ENCODE measurements around the gene PTMA. TPM values are rescaled to one million over a fixed set of nuclear protein-coding genes. Genes with fewer than 3 reads are reported as not detected.

Gene PTMA
- total and polyA plus RNA-seq, 9 of the 15 experiments (the other 6 are each of a cell fraction or from before 2014, with no cell fraction given), result 429 to 2,322 (median 1,578) TPM

DNA sequence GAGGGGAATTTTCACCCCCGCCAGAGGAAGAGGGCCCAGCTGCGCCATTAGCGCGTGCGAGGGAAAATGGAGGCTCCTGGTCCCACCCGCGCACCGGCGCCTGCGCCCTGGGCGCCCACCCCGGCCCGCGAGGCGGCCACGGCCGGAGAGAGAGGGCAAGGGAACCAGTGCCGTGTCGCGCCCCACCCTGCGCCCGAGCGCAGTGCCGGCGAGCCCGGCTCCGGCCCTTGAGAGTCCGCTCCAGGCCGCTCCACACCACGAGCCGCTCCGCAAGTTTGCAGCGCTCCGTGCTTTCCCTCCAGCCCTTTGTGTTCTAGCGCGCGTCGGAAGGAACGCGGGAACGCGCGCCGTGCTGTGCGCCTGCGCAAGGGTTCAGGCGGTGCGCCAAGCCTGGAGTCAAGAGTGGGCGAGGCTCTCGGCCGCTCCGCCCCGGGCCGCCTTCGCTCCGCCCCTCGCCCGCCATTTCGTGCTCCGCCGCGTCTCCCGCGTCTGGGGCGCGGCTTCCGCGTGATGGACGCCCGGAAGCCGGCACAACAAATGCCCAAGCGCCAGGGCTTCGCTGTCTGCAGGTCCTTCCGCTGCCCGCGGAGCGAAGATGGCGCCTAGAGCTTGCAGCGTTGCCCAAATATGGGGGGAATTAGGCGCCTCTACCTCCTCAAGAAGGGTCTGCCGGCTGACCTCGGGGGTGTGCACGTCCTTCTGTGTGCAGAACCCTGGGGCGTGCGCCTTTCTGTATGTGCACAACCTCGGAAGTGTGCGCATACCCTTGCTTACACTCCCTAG, 46.1 kb upstream of the PTMA start (continued):
- TF ChIP-seq, protein P1, sequence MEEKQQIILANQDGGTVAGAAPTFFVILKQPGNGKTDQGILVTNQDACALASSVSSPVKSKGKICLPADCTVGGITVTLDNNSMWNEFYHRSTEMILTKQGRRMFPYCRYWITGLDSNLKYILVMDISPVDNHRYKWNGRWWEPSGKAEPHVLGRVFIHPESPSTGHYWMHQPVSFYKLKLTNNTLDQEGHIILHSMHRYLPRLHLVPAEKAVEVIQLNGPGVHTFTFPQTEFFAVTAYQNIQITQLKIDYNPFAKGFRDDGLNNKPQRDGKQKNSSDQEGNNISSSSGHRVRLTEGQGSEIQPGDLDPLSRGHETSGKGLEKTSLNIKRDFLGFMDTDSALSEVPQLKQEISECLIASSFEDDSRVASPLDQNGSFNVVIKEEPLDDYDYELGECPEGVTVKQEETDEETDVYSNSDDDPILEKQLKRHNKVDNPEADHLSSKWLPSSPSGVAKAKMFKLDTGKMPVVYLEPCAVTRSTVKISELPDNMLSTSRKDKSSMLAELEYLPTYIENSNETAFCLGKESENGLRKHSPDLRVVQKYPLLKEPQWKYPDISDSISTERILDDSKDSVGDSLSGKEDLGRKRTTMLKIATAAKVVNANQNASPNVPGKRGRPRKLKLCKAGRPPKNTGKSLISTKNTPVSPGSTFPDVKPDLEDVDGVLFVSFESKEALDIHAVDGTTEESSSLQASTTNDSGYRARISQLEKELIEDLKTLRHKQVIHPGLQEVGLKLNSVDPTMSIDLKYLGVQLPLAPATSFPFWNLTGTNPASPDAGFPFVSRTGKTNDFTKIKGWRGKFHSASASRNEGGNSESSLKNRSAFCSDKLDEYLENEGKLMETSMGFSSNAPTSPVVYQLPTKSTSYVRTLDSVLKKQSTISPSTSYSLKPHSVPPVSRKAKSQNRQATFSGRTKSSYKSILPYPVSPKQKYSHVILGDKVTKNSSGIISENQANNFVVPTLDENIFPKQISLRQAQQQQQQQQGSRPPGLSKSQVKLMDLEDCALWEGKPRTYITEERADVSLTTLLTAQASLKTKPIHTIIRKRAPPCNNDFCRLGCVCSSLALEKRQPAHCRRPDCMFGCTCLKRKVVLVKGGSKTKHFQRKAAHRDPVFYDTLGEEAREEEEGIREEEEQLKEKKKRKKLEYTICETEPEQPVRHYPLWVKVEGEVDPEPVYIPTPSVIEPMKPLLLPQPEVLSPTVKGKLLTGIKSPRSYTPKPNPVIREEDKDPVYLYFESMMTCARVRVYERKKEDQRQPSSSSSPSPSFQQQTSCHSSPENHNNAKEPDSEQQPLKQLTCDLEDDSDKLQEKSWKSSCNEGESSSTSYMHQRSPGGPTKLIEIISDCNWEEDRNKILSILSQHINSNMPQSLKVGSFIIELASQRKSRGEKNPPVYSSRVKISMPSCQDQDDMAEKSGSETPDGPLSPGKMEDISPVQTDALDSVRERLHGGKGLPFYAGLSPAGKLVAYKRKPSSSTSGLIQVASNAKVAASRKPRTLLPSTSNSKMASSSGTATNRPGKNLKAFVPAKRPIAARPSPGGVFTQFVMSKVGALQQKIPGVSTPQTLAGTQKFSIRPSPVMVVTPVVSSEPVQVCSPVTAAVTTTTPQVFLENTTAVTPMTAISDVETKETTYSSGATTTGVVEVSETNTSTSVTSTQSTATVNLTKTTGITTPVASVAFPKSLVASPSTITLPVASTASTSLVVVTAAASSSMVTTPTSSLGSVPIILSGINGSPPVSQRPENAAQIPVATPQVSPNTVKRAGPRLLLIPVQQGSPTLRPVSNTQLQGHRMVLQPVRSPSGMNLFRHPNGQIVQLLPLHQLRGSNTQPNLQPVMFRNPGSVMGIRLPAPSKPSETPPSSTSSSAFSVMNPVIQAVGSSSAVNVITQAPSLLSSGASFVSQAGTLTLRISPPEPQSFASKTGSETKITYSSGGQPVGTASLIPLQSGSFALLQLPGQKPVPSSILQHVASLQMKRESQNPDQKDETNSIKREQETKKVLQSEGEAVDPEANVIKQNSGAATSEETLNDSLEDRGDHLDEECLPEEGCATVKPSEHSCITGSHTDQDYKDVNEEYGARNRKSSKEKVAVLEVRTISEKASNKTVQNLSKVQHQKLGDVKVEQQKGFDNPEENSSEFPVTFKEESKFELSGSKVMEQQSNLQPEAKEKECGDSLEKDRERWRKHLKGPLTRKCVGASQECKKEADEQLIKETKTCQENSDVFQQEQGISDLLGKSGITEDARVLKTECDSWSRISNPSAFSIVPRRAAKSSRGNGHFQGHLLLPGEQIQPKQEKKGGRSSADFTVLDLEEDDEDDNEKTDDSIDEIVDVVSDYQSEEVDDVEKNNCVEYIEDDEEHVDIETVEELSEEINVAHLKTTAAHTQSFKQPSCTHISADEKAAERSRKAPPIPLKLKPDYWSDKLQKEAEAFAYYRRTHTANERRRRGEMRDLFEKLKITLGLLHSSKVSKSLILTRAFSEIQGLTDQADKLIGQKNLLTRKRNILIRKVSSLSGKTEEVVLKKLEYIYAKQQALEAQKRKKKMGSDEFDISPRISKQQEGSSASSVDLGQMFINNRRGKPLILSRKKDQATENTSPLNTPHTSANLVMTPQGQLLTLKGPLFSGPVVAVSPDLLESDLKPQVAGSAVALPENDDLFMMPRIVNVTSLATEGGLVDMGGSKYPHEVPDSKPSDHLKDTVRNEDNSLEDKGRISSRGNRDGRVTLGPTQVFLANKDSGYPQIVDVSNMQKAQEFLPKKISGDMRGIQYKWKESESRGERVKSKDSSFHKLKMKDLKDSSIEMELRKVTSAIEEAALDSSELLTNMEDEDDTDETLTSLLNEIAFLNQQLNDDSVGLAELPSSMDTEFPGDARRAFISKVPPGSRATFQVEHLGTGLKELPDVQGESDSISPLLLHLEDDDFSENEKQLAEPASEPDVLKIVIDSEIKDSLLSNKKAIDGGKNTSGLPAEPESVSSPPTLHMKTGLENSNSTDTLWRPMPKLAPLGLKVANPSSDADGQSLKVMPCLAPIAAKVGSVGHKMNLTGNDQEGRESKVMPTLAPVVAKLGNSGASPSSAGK (IDR thresholded peaks at IDR 0.05), result peak; percentile 26
- TF ChIP-seq EP300 (IDR thresholded peaks at IDR 0.05; ENCODE audit: low read length) (no peak), ZNF3 (CRISPR knock-in tag; IDR thresholded peaks at IDR 0.05) (no peak), ZNF507 (tag; conservative IDR thresholded peaks at IDR 0.05) (no peak), DACH1 (IDR thresholded peaks at IDR 0.05; ENCODE audit: partially characterized antibody) (no peak), KDM5B (IDR thresholded peaks at IDR 0.05; ENCODE audit: insufficient replicate concordance, low read depth, low read length) (peak; percentile 28), NUFIP1 (IDR thresholded peaks at IDR 0.05; ENCODE audit: partially characterized antibody) (peak; percentile 78), BRCA1 (IDR thresholded peaks at IDR 0.05) (no peak), BRCA1 (CRISPR knock-in tag; IDR thresholded peaks at IDR 0.05) (no peak), PRPF4 (IDR thresholded peaks at IDR 0.05; ENCODE audit: insufficient read depth, low read depth, low read length, poor library complexity, severe bottlenecking) (no peak)
- TF ChIP-seq, protein P2, sequence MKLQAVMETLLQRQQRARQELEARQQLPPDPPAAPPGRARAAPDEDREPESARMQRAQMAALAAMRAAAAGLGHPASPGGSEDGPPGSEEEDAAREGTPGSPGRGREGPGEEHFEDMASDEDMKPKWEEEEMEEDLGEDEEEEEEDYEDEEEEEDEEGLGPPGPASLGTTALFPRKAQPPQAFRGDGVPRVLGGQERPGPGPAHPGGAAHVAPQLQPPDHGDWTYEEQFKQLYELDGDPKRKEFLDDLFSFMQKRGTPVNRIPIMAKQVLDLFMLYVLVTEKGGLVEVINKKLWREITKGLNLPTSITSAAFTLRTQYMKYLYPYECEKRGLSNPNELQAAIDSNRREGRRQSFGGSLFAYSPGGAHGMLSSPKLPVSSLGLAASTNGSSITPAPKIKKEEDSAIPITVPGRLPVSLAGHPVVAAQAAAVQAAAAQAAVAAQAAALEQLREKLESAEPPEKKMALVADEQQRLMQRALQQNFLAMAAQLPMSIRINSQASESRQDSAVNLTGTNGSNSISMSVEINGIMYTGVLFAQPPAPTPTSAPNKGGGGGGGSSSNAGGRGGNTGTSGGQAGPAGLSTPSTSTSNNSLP (IDR thresholded peaks at IDR 0.05; ENCODE audit: borderline replicate concordance, low read depth, low read length), result no peak
- TF ChIP-seq, protein P3, sequence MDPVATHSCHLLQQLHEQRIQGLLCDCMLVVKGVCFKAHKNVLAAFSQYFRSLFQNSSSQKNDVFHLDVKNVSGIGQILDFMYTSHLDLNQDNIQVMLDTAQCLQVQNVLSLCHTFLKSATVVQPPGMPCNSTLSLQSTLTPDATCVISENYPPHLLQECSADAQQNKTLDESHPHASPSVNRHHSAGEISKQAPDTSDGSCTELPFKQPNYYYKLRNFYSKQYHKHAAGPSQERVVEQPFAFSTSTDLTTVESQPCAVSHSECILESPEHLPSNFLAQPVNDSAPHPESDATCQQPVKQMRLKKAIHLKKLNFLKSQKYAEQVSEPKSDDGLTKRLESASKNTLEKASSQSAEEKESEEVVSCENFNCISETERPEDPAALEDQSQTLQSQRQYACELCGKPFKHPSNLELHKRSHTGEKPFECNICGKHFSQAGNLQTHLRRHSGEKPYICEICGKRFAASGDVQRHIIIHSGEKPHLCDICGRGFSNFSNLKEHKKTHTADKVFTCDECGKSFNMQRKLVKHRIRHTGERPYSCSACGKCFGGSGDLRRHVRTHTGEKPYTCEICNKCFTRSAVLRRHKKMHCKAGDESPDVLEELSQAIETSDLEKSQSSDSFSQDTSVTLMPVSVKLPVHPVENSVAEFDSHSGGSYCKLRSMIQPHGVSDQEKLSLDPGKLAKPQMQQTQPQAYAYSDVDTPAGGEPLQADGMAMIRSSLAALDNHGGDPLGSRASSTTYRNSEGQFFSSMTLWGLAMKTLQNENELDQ (CRISPR knock-in tag; IDR thresholded peaks at IDR 0.05; ENCODE audit: borderline replicate concordance), result no peak

Measured in K562 (cell line).